HFFc6 (cell line): ENCODE results near the gene CHRNB1. TPM values are rescaled to one million over a fixed set of nuclear protein-coding genes. Genes with fewer than 3 reads are reported as not detected.

Experiments
- DNase-seq: peaks from one replicate; pipeline ENCODE4 v3.0.0-alpha.2; 2018
- H3K27ac Mint-ChIP-seq: 2 replicates; pipeline ENCODE4 v1.8.0; 2020; ENCODE audit warnings: mild to moderate bottlenecking, mixed read lengths
- H3K27me3 Mint-ChIP-seq: 2 replicates; pipeline ENCODE4 v1.8.0; 2021; ENCODE audit warnings: mild to moderate bottlenecking, moderate library complexity, mixed read lengths; ENCODE audit not compliant: insufficient read depth
- H3K36me3 Mint-ChIP-seq: 2 replicates; pipeline ENCODE4 v1.8.0; 2021; ENCODE audit warnings: low read depth, mixed read lengths
- H3K4me1 Mint-ChIP-seq: 2 replicates; pipeline ENCODE4 v1.8.0; 2020; ENCODE audit warnings: low read depth, mixed read lengths
- H3K4me3 Mint-ChIP-seq: 2 replicates; pipeline ENCODE4 v1.8.0; 2020; ENCODE audit warnings: mild to moderate bottlenecking, moderate library complexity, mixed read lengths
- H3K9me3 Mint-ChIP-seq: 2 replicates; pipeline ENCODE4 v1.8.0; 2020; ENCODE audit warnings: mild to moderate bottlenecking, mixed read lengths
- long read RNA-seq: library from polyadenylated mRNA; unstranded; transcript quantifications from one replicate; pipeline ENCODE4 v2.0.0, GENCODE V29; 2019
- total RNA-seq, 6 experiments: library from RNA; stranded (reverse); fragmentation: NEBNext Ultra II Directional; extraction: Animal tissue kit (Norgen Biotek cat#: 25700); gene quantifications; 2 replicates in 1 of 6; 3 replicates in 5 of 6; pipeline ENCODE4 v1.2.3, GENCODE V29; 2021
- TF ChIP-seq, protein P1 (sequence below): fragments of 200-600 bp; sonication (generic); IDR thresholded peaks from 2 replicates; pipeline ENCODE4 v1.5.0; 2021; ENCODE audit warnings: antibody characterized with exemption, mild to moderate bottlenecking

Gene CHRNB1
- total RNA-seq = 1 to 10 TPM; 2.0 to 2.8 (median 2.4) TPM
- long read RNA-seq, partial matches to known transcripts = 0 of 1 reads
- long read RNA-seq, other reads (novel, unspliced or antisense) = 0 of 1 reads

GRCh38 chr17:7444682-7445618 lies at the start of gene CHRNB1:
Gene CHRNB1 (plus strand): TSS chr17:7445061. CDS start chr17:7445128, 67 bp downstream.
- DNase-seq = no peak
- Mint-ChIP-seq H3K4me3 (peak within 1 kb of the TSS; percentile 50), H3K4me1 (peaks cover 32% of the 10 kb centered on the region), H3K9me3 (no peaks in the 10 kb centered on the region; the same call in 1 of the 2 replicates), H3K27ac (no peak within 1 kb of the TSS), H3K36me3 (no peaks in the 10 kb centered on the region), H3K27me3 (peaks cover 22% of the 10 kb centered on the region)
- TF ChIP-seq, protein P1, sequence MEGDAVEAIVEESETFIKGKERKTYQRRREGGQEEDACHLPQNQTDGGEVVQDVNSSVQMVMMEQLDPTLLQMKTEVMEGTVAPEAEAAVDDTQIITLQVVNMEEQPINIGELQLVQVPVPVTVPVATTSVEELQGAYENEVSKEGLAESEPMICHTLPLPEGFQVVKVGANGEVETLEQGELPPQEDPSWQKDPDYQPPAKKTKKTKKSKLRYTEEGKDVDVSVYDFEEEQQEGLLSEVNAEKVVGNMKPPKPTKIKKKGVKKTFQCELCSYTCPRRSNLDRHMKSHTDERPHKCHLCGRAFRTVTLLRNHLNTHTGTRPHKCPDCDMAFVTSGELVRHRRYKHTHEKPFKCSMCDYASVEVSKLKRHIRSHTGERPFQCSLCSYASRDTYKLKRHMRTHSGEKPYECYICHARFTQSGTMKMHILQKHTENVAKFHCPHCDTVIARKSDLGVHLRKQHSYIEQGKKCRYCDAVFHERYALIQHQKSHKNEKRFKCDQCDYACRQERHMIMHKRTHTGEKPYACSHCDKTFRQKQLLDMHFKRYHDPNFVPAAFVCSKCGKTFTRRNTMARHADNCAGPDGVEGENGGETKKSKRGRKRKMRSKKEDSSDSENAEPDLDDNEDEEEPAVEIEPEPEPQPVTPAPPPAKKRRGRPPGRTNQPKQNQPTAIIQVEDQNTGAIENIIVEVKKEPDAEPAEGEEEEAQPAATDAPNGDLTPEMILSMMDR = no peak

GRCh38 chr17:7396147-7396546 lies 48.7 kb upstream of the CHRNB1 start:
- no peak for DNase-seq
- H3K36me3 Mint-ChIP-seq = peaks cover 12% of the 10 kb centered on the region
- H3K27ac Mint-ChIP-seq = no peak overlapping the region
- H3K4me3 Mint-ChIP-seq = no peak overlapping the region
- TF ChIP-seq, protein P1 = no peak; the same call in 1 of the 2 replicates
- H3K4me1 Mint-ChIP-seq = peaks cover 14% of the 10 kb centered on the region
- H3K27me3 Mint-ChIP-seq = peaks cover 2% of the 10 kb centered on the region; the same call in 1 of the 2 replicates
- H3K9me3 Mint-ChIP-seq = no peaks in the 10 kb centered on the region

DNA sequence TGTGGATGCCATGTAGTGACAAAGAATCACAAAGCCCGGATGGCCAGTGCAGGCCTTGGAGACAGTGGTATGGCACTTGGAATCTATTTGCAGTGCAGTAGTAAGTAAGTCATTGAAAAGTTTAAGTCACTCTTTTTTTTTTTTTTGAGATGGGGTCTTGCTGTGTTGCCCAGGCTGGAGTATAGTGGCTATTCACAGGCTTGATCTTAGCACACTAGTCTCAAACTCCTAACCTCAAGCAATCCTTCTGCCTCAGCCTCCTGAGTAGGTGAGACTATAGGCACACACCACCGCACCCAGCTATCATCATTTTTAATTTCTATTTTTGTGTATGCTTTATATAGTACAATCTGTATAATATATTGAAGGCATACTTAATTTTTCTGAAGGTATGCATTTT lies 46.2 kb upstream of the CHRNB1 start:
- Mint-ChIP-seq H3K4me1 (peaks cover 30% of the 10 kb centered on the region), H3K4me3 (no peak overlapping the region), H3K27ac (no peak overlapping the region), H3K27me3 (peaks cover 2% of the 10 kb centered on the region; the same call in 1 of the 2 replicates), H3K36me3 (peaks cover 14% of the 10 kb centered on the region), H3K9me3 (no peaks in the 10 kb centered on the region)
- TF ChIP-seq, protein P1 = no peak
- DNase-seq = no peak

- Mint-ChIP-seq H3K27ac (peak overlapping the region; percentile 87), H3K9me3 (no peaks in the 10 kb centered on the region), H3K4me1 (peaks cover 33% of the 10 kb centered on the region), H3K27me3 (no peaks in the 10 kb centered on the region), H3K4me3 (peak overlapping the region; percentile 92), H3K36me3 (peaks cover 14% of the 10 kb centered on the region)
- TF ChIP-seq, protein P1 = no peak
- no peak for DNase-seq
These were observed 41.7 kb upstream of the CHRNB1 start for GRCh38 chr17:7403043-7403726.

- peaks cover 33% of the 10 kb centered on the region for H3K4me1 Mint-ChIP-seq
- peak overlapping the region; percentile 87 for H3K27ac Mint-ChIP-seq
- H3K27me3 Mint-ChIP-seq = no peaks in the 10 kb centered on the region
- no peaks in the 10 kb centered on the region for H3K9me3 Mint-ChIP-seq
- DNase-seq = no peak
- TF ChIP-seq, protein P1 = no peak
- H3K36me3 Mint-ChIP-seq = peaks cover 14% of the 10 kb centered on the region
- peak overlapping the region; percentile 92 for H3K4me3 Mint-ChIP-seq
These were observed 41.2 kb upstream of the CHRNB1 start for GRCh38 chr17:7403727-7403976.
